HG03575 (cell line): ENCODE data around the gene TBC1D10A.

Experiments
- ATAC-seq: cut with Tn5 transposase; IDR thresholded peaks from one replicate; pipeline ENCODE4 v1.9.1; 2021; ENCODE audit not compliant: unreplicated experiment, insufficient number of reproducible peaks, low FRiP score; ENCODE audit errors: extremely low read depth

The TBC1D10A gene, protein sequence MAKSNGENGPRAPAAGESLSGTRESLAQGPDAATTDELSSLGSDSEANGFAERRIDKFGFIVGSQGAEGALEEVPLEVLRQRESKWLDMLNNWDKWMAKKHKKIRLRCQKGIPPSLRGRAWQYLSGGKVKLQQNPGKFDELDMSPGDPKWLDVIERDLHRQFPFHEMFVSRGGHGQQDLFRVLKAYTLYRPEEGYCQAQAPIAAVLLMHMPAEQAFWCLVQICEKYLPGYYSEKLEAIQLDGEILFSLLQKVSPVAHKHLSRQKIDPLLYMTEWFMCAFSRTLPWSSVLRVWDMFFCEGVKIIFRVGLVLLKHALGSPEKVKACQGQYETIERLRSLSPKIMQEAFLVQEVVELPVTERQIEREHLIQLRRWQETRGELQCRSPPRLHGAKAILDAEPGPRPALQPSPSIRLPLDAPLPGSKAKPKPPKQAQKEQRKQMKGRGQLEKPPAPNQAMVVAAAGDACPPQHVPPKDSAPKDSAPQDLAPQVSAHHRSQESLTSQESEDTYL

GRCh38 chr22:30326706-30327362 lies at the start of gene TBC1D10A:
Gene TBC1D10A (minus strand): TSS chr22:30326941. CDS start chr22:30326881, 60 bp downstream.
- ATAC-seq, result no peak

GRCh38 chr22:30375312-30375849 lies 48.6 kb upstream of the TBC1D10A start:
- no peak for ATAC-seq

DNA sequence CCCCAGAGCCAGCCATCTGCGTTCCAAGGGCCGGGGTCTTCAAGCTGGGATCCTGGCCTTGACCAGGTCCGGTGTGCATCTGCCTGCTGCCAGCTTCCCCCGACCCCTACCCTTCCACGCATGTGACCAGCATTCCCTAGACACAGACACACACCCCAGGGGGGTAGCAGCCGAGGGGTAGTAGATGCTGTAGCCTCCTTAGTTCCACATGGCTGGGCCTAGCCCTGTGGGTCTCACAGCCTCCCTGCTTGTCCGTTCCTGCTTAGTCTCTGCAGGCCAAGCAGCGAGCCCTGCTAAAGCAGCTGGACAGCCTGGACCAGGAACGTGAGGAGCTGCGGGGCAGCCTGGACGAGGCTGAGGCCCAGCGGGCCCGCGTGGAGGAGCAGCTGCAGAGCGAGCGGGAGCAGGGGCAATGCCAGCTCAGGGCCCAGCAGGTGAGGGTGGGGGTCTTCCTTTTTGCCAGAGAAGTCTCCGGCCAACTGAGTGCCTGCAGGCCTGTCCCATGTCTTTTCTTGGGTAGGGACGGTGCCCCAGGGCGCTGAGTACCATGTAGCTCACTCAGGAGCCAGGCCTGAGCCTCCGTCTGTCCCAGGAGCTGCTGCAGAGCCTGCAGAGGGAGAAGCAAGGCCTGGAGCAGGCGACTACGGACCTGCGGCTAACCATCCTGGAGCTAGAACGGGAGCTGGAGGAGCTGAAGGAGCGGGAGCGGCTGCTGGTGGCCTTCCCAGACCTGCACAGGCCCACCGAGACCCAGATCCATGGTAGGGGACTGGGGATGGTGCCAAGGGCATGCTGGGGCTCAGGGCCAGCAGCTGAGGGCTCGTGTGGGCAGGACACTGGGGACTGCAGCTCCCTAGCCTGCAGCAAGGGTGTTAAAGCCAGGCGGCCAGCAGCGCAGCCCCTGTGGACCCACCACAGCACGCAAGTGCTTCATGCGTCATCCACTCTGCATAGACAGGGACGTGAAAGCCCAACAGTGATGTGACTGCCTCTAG lies 46.9 kb upstream of the TBC1D10A start:
- ATAC-seq, result no peak

DNA sequence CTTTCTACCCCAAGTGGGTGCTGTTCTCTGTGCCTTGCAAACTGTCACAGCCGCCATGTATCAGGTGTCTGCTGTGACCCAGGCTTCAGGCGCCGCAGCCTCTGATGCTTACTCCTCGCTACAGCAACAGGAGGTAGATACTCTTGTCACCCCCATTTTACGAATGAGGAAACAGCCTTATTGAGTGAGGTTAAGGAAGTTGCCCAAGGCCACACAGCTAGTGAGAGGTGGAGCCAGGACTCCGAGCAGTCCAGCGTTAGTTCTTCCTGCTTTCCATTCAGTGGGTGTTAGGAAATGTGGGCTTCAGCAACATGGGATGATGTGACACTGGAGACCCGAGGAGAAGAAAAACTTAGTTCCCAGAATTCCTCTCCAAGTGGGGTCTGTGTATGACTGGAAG lies 46.2 kb upstream of the TBC1D10A start:
- ATAC-seq, result no peak

DNA sequence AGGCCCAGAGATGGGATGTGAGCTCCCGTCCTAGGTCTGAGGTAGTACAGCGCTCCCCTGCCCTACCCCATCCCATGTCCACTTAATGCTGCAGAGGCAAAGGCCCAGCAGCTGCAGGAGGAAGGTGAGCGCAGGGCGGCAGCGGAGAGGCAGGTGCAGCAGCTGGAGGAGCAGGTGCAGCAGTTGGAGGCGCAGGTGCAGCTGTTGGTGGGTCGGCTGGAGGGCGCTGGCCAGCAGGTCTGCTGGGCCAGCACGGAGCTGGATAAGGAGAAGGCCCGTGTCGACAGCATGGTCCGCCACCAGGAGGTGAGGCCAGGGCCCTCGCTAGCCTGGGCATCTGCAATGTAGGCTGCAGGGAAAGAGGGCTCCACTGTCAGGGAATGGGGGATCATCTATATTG lies 45.2 kb upstream of the TBC1D10A start:
- ATAC-seq, result no peak

GRCh38 chr22:30371321-30371720 lies 44.6 kb upstream of the TBC1D10A start:
- ATAC-seq, result no peak

- no peak for ATAC-seq
Observed at GRCh38 chr22:30370641-30371230, 44.0 kb upstream of the TBC1D10A start.

- ATAC-seq, result no peak
Observed at GRCh38 chr22:30368420-30368819, 41.7 kb upstream of the TBC1D10A start.

GRCh38 chr22:30365891-30366290 lies 39.1 kb upstream of the TBC1D10A start:
- no peak for ATAC-seq

DNA sequence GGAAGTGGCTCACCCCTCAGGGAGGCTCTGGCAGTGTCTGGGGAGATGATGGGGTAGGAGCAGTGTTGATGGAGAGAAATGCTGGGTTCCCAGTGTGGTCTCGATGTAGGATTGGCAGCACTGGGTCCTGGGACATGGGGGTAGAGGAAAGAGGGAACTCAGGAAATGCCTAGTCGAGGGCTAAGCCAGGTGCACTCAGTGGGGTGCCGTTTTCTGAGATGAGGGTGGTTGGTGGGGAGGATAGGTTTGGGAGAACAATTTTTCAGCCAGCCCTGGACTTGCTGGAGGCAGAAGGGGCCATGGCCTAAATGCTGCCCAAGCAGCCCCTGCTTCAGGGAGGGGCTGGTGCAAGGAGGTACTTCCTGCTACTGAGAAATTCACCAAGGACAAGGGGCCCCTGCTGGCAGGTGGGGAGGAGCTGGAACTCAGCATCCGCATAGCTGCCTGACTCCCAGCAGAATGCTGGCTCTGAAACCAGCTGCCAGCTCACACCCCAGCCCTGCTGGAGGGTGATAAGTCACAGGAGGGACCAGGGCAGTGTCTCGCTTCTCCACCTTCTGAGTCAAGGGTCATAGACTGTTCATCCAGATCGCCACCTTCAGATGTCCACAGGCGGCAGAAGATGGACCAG lies 36.0 kb upstream of the TBC1D10A start:
- no peak for ATAC-seq

- no peak for ATAC-seq
Observed at GRCh38 chr22:30361916-30362650, 35.3 kb upstream of the TBC1D10A start.

GRCh38 chr22:30358541-30358940 lies 31.8 kb upstream of the TBC1D10A start:
- ATAC-seq, result no peak

DNA sequence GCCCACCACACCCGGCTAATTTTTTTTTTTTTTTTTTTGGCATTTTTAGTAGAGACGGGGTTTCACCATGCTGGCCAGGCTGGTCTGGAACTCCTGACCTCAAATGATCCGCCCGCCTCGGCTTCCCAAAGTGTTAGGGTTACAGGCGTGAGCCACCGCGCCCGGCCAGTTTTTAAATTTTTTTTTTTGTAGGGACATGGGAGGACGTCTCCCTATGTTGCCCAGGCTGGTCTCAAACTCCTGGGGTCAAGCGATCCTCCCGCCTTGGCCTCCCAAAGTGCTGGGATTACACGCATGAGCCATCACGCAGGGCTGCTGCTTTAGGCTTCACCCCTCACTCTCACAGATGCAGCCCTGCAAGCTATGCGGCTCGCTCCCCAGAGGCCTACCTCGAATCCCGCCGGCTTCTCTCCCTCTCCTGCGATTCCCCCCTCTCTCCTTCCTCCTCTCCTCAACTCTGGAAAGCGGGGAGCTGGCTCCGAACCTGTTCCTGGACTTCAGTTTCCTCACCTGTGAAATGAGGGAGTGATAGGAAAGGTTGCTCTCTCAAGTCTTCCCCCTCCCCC lies 31.0 kb upstream of the TBC1D10A start:
- no peak for ATAC-seq

DNA sequence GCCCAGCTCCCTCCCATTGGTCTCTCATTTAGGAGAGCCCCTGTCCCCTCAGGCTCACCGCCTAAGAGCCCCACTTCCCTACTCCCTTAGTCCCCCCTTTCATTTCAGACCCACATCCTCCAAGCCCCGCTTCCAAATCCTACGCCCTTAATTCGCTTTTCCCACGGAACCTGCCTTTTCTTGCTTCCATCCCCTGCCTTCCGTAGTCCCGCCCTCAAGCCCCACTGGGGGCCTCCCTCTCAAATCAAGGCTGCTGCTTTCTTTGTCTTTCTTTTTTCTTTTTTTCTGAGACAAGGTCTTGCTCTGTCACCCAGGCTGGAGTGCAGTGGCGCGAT lies 30.5 kb upstream of the TBC1D10A start:
- ATAC-seq, result no peak

- ATAC-seq, result no peak
Observed at GRCh38 chr22:30356449-30357235, 29.9 kb upstream of the TBC1D10A start, which contains the start of the genes CCDC157 and SF3A1. Gene CCDC157 (plus strand): TSS chr22:30357007. CDS start chr22:30366001, 8,994 bp downstream. Gene SF3A1 (minus strand): TSS chr22:30356894. CDS start chr22:30356792, 102 bp downstream.

- no peak for ATAC-seq
Observed at GRCh38 chr22:30354644-30355043, 27.9 kb upstream of the TBC1D10A start.
